C1 segment of cervical spinal cord (tissue), 14 donors: ENCODE data around the gene BTBD7.
"Not testable (repeated sequence)": the region's sequence is repeated elsewhere in the genome, so short reads cannot be mapped to it uniquely, and the experiment has no call there.

Experiments used
- DNase-seq, 14 donors: peaks; one replicate each; lab custom pipeline; 2025; lab: John Stamatoyannopoulos, UW

The BTBD7 gene

DNA sequence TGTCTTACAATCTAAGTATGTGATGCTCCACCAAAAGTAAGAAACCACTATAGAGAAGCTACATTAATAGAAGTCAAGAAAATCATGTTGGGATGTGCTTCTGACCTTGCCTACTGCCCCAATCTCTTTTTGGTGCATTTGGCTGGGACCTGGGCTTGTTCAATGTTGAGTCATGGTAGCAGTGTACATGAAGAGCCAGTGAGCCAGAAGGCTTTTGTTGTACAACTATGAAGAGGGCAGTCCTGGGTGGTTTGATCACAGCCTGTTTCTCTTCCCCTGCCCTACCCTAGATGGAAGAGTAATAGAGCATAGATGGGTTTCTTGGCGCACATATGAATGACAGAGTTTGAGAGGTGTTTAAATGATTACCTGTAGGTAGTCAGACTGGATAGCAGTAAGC lies 69.4 kb downstream of the BTBD7 start:
- DNase-seq: no peak

DNA sequence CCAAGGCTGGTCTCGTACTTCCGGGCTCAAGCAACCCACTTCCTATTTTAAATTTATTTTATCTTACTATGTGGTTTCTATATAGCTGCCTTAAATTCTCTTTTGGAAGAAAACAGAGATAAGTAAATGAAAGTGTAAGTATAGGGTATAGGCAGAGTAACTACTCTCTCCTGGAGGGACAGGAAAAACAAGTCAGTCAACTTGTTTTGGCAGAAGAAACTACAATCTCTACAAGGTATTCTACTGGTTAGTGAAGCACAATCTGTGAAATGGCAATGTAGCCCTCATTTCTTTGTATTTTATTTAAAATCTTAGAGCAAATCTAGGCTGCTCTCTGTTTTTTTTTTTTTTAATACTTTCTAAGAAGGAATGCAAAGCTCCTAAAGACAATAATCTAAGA lies 70.4 kb downstream of the BTBD7 start:
- DNase-seq: no peak

- no peak for DNase-seq
Observed at GRCh38 chr14:93249128-93249831, 83.6 kb downstream of the BTBD7 start.

DNA sequence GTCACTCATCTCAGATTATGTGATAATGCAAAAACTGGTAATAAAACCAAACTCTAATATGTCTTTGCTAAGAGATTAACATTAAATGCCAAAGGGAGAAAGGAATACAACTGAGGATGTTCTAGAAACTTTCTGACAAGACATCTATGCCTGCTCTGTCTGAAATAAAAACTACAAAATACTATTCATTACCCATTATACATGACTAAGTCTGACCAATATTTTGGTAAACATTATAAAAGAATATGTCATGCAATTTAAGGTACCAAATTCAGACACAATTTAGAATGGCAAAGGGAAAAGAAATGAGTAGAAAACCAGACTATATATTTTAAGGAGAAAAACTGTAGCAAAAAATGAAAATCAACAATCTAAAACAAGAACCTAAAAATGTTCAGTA lies 86.3 kb downstream of the BTBD7 start:
- DNase-seq: no peak

DNA sequence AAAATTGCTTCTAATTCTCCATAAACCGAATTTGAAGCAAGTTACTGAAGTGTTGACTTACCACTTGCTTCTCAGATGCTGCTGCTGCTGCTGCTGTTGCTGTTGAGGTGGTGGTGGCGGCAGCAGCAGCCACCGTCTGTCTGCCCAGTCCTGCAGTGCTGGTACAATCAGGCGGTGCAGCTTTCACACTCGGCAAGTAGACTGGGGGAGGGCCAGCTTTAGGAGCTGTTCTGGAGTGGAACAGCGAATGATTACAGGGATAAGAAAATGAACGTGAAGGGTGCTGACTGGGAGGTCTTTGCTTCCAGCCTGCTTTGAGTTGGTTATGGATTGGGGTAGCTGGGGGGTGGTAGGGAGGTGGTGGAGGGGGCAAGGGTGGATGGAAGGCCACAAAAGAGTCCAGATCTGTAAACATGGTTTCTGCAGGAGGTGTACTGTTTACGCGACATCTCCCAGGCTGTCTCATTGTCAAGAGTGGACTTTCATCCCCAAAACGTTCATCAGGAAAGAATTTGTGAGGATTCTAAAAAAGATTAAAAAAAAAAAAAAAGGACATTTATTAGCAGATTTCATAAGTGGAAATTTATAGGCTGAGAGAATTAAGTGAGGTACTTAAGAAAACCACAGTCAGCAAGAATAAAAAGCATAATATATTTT lies 86.9 kb downstream of the BTBD7 start:
- no peak for DNase-seq

GRCh38 chr14:93240678-93241000 lies 92.2 kb downstream of the BTBD7 start:
- DNase-seq: no peak

DNA sequence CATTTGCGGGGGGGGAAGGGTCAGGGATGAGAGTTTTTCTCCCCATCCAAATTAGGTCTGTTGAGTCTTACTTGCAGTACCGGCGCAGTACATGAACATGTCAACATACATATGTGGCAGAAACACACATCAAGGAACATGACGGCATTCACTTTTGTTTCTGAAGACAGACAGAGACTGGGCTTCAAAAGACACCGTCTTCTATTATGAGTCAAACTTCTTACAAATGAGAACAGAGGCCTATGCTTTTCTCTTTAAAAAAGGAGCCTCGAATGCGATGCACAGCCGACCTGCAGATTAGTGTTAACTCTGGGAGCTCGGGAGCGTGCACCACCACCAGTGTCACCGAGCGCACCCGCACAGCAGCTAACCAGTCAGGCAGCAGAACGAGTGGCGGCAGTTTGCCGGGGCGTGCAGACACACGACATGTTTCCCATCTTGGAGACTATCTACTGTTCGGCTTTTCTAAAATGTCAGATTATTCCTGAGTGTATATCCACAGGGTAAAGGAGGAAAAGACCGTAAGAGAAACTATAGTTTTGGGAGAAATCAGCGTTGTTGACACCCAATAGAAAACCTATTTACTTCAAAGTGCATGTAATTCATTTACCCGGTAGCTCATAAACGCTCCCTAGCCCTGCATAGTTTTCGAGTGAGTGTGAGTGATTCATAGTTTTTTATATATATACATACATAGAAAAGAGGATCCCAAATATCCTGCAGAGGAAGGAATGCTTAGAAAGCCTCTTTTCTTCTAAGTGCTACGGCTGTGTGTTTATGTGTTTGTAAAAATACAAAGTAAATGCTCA lies 92.8 kb downstream of the BTBD7 start:
- no peak for DNase-seq

DNA sequence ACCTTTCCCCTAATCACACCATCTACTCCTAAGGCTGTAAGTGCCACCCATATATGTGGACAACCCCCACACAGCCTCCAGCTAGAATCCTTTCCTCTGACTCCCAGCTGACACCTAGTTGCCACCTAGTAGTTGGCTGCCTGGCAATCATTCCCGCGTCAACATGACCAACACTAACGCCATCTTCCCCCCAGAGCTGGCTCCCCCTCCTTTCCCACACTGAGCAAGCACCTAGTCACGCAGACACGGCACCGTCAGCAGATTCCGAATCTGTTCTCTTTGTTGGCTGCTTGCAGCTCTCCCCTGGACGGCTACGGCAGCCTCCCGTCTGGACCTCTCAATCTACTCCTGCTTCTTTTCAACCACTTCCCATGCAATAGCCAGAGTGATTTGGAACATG lies 98.0 kb downstream of the BTBD7 start:
- no peak for DNase-seq

GRCh38 chr14:93233078-93233477 lies 99.8 kb downstream of the BTBD7 start:
- DNase-seq: not testable (repeated sequence)

DNA sequence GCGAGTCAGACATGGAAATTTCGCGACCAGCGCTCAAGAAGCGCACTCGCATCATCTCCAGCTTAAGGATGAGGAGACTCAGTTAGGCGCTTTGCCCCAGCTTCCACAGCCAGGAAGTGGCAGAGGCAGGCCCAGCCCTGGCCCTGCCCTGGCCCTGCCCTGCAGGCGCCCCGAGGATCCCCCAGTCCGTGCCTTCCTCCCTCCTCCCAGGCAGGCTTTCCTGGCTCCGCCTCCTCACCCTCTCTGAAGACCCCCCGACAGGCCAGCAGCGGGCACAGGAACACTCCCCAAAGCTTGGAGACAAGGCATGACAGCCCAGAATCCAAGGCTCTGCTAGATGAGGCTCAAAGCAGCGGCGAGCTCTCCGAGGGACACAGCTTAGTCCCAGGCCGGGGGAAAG lies 100.7 kb downstream of the BTBD7 start:
- no peak for DNase-seq

GRCh38 chr14:93231129-93231979 lies 101.5 kb downstream of the BTBD7 start:
- DNase-seq: peak in 7 of 14 donors; percentile 7 to 52 (median 27)

DNA sequence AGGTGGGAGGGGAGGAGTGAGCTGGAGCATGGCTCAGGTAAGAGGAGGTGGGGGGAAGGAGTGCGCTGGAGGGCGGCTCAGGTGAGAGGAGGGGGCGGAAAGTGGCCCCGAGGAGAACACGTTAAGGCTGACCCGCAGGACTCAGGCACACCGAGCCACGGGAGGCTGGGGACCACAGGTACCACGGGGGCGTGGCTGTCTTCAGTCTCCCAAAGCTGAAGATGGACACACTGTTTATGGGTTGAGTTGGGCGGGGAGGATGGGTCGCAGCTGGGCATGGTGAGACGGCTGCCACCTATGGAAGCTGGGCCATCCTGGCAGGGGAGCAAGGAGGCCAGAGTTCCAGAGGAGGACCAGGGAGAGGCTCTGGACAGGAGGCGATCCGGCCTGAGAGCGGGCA lies 102.3 kb downstream of the BTBD7 start:
- no peak for DNase-seq

DNA sequence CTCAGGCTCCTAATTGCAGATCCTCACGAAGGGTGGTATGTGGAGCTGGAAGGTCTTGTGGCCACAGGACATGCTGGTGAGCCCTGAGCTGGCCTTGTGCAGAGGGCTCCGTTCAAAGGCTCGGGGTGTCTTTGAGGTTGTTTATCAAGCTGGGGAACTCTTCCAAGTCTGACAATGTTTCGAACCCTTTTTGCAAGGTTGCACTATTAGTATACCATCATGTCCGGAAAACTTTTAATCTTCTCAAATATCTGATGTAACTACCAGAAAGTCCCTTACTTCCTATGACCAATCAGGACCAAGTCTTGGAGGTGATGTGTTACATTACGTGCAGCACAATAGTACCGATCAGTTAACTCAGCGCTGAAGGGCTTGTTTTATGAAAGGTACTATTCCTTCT lies 104.3 kb downstream of the BTBD7 start:
- DNase-seq: no peak

DNA sequence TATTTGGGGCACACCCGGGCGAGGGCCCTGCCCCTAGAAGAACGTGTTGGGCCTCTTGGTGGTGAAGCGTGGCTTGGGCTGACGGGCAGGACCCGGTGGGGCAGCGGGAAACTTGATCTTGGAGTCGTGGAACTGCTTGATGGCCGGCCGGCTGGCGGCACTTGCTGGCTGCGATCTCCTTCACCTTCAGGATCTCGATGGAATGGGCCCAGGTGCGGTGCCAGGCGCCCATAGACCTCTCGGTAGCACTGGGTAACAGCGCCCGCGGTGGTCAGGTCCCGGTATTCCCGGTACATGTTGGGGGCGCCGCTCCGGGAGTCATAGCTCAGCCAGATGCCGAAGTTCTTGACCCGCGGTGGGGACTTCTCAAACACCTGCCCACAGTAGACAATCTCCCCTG lies 109.3 kb downstream of the BTBD7 start:
- no peak for DNase-seq

GRCh38 chr14:93220509-93220908 lies 112.3 kb downstream of the BTBD7 start:
- DNase-seq: no peak

DNA sequence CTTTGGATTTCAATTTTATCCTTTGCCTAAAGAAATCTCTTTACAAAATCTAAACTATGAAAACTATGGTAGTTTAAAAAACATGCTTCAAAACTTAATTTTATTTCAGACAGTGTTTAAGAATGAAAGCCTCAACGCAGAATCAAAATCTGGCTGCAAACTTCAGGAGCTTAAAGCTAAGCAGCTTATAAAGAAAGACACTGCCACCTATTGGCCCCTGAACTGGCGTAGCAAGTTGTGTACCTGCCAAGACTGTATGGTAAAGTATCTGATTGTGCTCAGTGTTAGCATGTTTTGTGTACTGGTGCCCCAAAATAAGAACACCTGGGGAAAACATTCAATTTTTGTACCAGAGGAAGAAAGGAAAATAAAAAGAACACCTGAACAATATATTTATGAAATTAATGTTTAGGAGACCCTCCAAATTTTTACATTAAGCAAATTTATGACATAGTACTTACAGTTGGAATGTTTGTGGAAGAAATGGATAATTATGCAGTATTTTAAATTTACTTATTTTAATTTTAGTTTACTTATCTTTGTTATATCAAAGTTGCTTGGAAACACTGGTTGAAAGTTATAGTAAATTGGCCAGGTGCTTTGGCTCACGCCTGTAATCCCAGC lies 113.6 kb downstream of the BTBD7 start:
- DNase-seq: no peak

- DNase-seq: no peak
Observed at GRCh38 chr14:93214598-93214997, 118.2 kb downstream of the BTBD7 start.

DNA sequence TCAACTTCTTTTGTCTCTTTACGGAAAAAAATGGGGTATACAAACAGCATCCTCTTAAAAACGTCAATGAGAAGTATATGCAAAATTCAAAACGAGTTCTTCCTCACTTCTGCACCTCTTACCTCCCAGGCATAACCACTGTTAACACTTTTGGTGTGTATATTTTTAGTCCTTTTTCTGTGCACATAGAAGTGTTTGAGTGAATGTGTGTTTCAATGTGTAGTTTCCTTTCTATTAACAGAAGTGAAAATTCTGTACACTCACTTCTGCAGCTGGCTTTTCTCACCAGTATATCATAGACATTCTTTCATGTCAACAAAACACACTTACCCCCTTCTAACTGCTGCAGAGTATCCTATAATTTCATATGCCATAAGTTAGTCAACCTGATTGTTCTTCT lies 120.4 kb downstream of the BTBD7 start:
- no peak for DNase-seq

DNA sequence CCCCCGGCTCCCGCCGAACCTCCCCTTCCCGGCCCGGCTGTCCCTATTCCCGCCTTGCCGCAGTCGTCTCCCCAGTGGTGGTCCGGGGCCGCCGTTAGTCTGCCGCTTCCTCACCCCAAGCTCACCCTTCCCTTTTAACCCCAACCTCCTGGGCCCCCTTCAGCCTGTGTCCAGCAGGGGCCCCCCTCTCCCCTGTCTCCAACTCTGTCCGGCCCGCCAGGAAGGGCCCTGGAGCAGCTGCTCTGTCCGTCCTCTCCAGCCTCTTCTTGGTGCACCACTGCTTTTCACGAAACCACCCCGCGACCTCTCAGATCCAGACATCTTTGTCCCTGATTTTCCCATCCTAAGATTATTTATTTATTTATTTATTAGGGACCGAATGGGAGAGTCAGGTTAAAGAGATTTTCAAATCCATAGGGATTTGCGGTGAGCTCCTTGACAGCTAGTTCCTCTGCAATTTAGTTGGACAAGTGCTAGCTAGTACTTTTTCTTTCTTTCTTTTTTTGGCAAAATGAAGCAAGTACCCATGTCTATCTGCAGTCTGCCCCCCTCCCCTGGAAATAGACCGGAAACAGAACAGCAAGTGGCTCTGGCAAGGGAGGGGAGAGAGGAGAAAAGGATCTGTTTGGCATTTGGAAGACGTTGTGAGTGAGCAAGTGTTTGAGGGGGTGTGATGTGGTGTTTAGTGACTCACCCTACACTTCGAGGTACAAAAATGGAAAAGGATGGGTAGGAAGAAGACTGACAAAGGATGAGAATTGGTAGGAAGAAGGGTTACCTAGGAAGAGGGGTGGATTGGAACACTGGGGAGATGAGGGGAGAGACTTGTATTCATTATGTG lies 125.1 kb downstream of the BTBD7 start:
- DNase-seq: peak in 10 of 14 donors; percentile 46 to 79 (median 72)

GRCh38 chr14:93206793-93207467 lies 125.9 kb downstream of the BTBD7 start, which contains the start of the genes GON7 and UBR7:
TSS of gene GON7 (minus strand) at chr14:93207065. CDS start at chr14:93207037, 28 bp downstream.
TSS of gene UBR7 (plus strand) at chr14:93207256. CDS start at chr14:93207292, 36 bp downstream.
- DNase-seq: peak; percentile 34 to 98 (median 92)
